ENCODE results near the gene C2orf78. TPM values are rescaled to one million over a fixed set of nuclear protein-coding genes. Genes with fewer than 3 reads are reported as not detected.

The C2orf78 gene
- total RNA-seq, 1 experiment from 2014 or later, result not detected

GRCh38 chr2:73821227-73821626, 37.2 kb downstream of the C2orf78 start:
- intact Hi-C loops (cut with micrococcal nuclease; ENCODE audit: unreplicated experiment), result no loop called here
- Histone ChIP-seq H3K4me3 (ENCODE audit: low read depth, low read length, poor library complexity, severe bottlenecking) (no peak overlapping the region), H3K36me3 (ENCODE audit: insufficient read depth, low read length, poor library complexity, severe bottlenecking) (no peaks in the 10 kb centered on the region), H3K4me1 (ENCODE audit: insufficient read depth, low read length, poor library complexity, severe bottlenecking) (peaks cover 9% of the 10 kb centered on the region), H3K27me3 (replicated peaks; ENCODE audit: insufficient read depth, low read depth, low read length, poor library complexity) (no peaks in the 10 kb centered on the region), H3K27ac (ENCODE audit: low read depth, low read length, poor library complexity, severe bottlenecking) (no peak overlapping the region), H3K9me3 (ENCODE audit: low read depth, low read length, poor library complexity, severe bottlenecking) (no peaks in the 10 kb centered on the region)
- POLR2A ChIA-PET (ENCODE audit: low non-redundant PET), result no interaction called here
- no TSS peak for BruUV-seq (replicated peaks)
- CTCF ChIA-PET, result no interaction called here
- TF ChIP-seq CTCF (conservative IDR thresholded peaks at IDR 0.05; ENCODE audit: low read depth, low read length) (no peak), EZH2 (IDR thresholded peaks at IDR 0.05; ENCODE audit: borderline replicate concordance, low read depth, low read length, poor library complexity, severe bottlenecking) (no peak)
- DNase-seq (ENCODE audit: low spot score), result no peak

- H3K4me1 ChIP-seq (ENCODE audit: insufficient read depth, low read length, poor library complexity, severe bottlenecking), result peaks cover 9% of the 10 kb centered on the region
- BruUV-seq (replicated peaks), result no TSS peak
- no peaks in the 10 kb centered on the region for H3K9me3 ChIP-seq (ENCODE audit: low read depth, low read length, poor library complexity, severe bottlenecking)
- ChIA-PET CTCF (no interaction called here), POLR2A (ENCODE audit: low non-redundant PET) (no interaction called here)
- H3K27ac ChIP-seq (ENCODE audit: low read depth, low read length, poor library complexity, severe bottlenecking), result no peak overlapping the region
- intact Hi-C loops (cut with micrococcal nuclease; ENCODE audit: unreplicated experiment), result no loop called here
- no peaks in the 10 kb centered on the region for H3K27me3 ChIP-seq (replicated peaks; ENCODE audit: insufficient read depth, low read depth, low read length, poor library complexity)
- no peak for DNase-seq (ENCODE audit: low spot score)
- no peak for TF ChIP-seq EZH2 (IDR thresholded peaks at IDR 0.05; ENCODE audit: borderline replicate concordance, low read depth, low read length, poor library complexity, severe bottlenecking)
- no peak for TF ChIP-seq CTCF (conservative IDR thresholded peaks at IDR 0.05; ENCODE audit: low read depth, low read length)
- H3K36me3 ChIP-seq (ENCODE audit: insufficient read depth, low read length, poor library complexity, severe bottlenecking), result no peaks in the 10 kb centered on the region
- H3K4me3 ChIP-seq (ENCODE audit: low read depth, low read length, poor library complexity, severe bottlenecking), result no peak overlapping the region
Measured at GRCh38 chr2:73821669-73822068, 37.7 kb downstream of the C2orf78 start.

GRCh38 chr2:73822276-73822675, 38.3 kb downstream of the C2orf78 start:
- POLR2A ChIA-PET (ENCODE audit: low non-redundant PET), result interaction anchor here (0.6 kb wide), 1 partner anchor 388 kb away, joined by 5 read pairs; no protein-coding TSS in a partner anchor
- H3K4me3 ChIP-seq (ENCODE audit: low read depth, low read length, poor library complexity, severe bottlenecking), result no peak overlapping the region
- no TSS peak for BruUV-seq (replicated peaks)
- H3K4me1 ChIP-seq (ENCODE audit: insufficient read depth, low read length, poor library complexity, severe bottlenecking), result peaks cover 9% of the 10 kb centered on the region
- intact Hi-C loops (cut with micrococcal nuclease; ENCODE audit: unreplicated experiment), result no loop called here
- peak; percentile 39 for DNase-seq (ENCODE audit: low spot score)
- H3K27me3 ChIP-seq (replicated peaks; ENCODE audit: insufficient read depth, low read depth, low read length, poor library complexity), result no peaks in the 10 kb centered on the region
- TF ChIP-seq CTCF (conservative IDR thresholded peaks at IDR 0.05; ENCODE audit: low read depth, low read length) (no peak), EZH2 (IDR thresholded peaks at IDR 0.05; ENCODE audit: borderline replicate concordance, low read depth, low read length, poor library complexity, severe bottlenecking) (no peak)
- CTCF ChIA-PET, result no interaction called here
- peak overlapping the region; percentile 54 for H3K27ac ChIP-seq (ENCODE audit: low read depth, low read length, poor library complexity, severe bottlenecking)
- H3K9me3 ChIP-seq (ENCODE audit: low read depth, low read length, poor library complexity, severe bottlenecking), result no peaks in the 10 kb centered on the region
- H3K36me3 ChIP-seq (ENCODE audit: insufficient read depth, low read length, poor library complexity, severe bottlenecking), result no peaks in the 10 kb centered on the region

Measured in A673 (cell line).